ENCODE results near the gene DMD.
"Not testable (repeated sequence)": the region's sequence is repeated elsewhere in the genome, so short reads cannot be mapped to it uniquely, and the experiment has no call there.

DMD gene

GRCh38 chrX:33149580-33149979 is 61.8 kb downstream of the DMD start:
- DNase-seq, result no peak

- no peak for DNase-seq
These were observed 62.3 kb downstream of the DMD start for GRCh38 chrX:33149085-33149484.

GRCh38 chrX:33142331-33142730 is 69.0 kb downstream of the DMD start:
- no peak for DNase-seq

GRCh38 chrX:33138677-33139249 is 72.6 kb downstream of the DMD start:
- DNase-seq, result no peak

GRCh38 chrX:33134164-33134563 is 77.2 kb downstream of the DMD start:
- no peak for DNase-seq

GRCh38 chrX:33133320-33133719 is 78.0 kb downstream of the DMD start:
- DNase-seq, result no peak

- no peak for DNase-seq
These were observed 78.8 kb downstream of the DMD start for GRCh38 chrX:33132569-33132968.

GRCh38 chrX:33129607-33130006 is 81.7 kb downstream of the DMD start:
- no peak for DNase-seq

- no peak for DNase-seq
These were observed 83.1 kb downstream of the DMD start for GRCh38 chrX:33128048-33128805.

GRCh38 chrX:33126469-33126868 is 84.9 kb downstream of the DMD start:
- no peak for DNase-seq

GRCh38 chrX:33109858-33110257 is 101.5 kb downstream of the DMD start:
- no peak for DNase-seq

- no peak for DNase-seq
These were observed 104.6 kb downstream of the DMD start for GRCh38 chrX:33106737-33107136.

- no peak for DNase-seq
These were observed 116.3 kb downstream of the DMD start for GRCh38 chrX:33095079-33095478.

- DNase-seq, result no peak
These were observed 123.9 kb downstream of the DMD start for GRCh38 chrX:33087411-33087810.

GRCh38 chrX:33086886-33087285 is 124.5 kb downstream of the DMD start:
- no peak for DNase-seq

- no peak for DNase-seq
These were observed 129.0 kb downstream of the DMD start for GRCh38 chrX:33082371-33082770.

- DNase-seq, result no peak
These were observed 133.1 kb downstream of the DMD start for GRCh38 chrX:33078273-33078672.

GRCh38 chrX:33073660-33074059 is 137.7 kb downstream of the DMD start:
- DNase-seq, result not testable (repeated sequence)

- no peak for DNase-seq
These were observed 145.9 kb downstream of the DMD start for GRCh38 chrX:33065415-33065814.

- DNase-seq, result no peak
These were observed 149.3 kb downstream of the DMD start for GRCh38 chrX:33062041-33062440.

- DNase-seq, result no peak
These were observed 158.3 kb downstream of the DMD start for GRCh38 chrX:33053001-33053400.

- DNase-seq, result no peak
These were observed 165.5 kb downstream of the DMD start for GRCh38 chrX:33045882-33046281.

GRCh38 chrX:33045245-33045644 is 166.1 kb downstream of the DMD start:
- DNase-seq, result no peak

GRCh38 chrX:33041141-33041540 is 170.2 kb downstream of the DMD start:
- DNase-seq, result no peak

GRCh38 chrX:33032700-33033099 is 178.6 kb downstream of the DMD start:
- DNase-seq, result no peak

All from GF-D8 (cell line).